GM12891 (cell line): ENCODE data around the gene COL6A3.

Experiments used
- PAX5 ChIP-seq: IDR thresholded peaks from 2 replicates; pipeline ENCODE4 v1.6.1; 2011; ENCODE audit warnings: low read length, moderate library complexity, mild to moderate bottlenecking; ENCODE audit not compliant: insufficient read depth, severe bottlenecking
- POLR2A ChIP-seq: IDR thresholded peaks from 2 replicates; pipeline ENCODE4 v1.6.1; 2011; ENCODE audit warnings: low read depth, low read length, control low read depth
- POLR2AphosphoS5 ChIP-seq: IDR thresholded peaks from 2 replicates; pipeline ENCODE4 v1.6.1; 2011; ENCODE audit warnings: low read depth, low read length, control low read depth
- POU2F2 ChIP-seq: IDR thresholded peaks from 2 replicates; pipeline ENCODE4 v1.6.1; 2011; ENCODE audit warnings: low read depth, mild to moderate bottlenecking, control low read depth, low read length, moderate library complexity
- SPI1 ChIP-seq: IDR thresholded peaks from 2 replicates; pipeline ENCODE4 v1.6.1; 2011; ENCODE audit warnings: low read depth, low read length, control low read depth
- TAF1 ChIP-seq: IDR thresholded peaks from 2 replicates; pipeline ENCODE4 v1.6.1; 2011; ENCODE audit warnings: low read depth, low read length, control low read depth

GRCh38 chr2:237281836-237282306 is 132.1 kb downstream of the COL6A3 start:
- TF ChIP-seq POLR2AphosphoS5 (no peak), SPI1 (no peak), POLR2A (no peak), TAF1 (no peak), POU2F2 (no peak), PAX5 (no peak)
